H54 (cell line): ENCODE measurements around the gene TOMM40.

Experiments
- DNase-seq: peaks from one replicate; pipeline ENCODE4 v3.0.0; 2011; ENCODE audit warnings: low spot score, mixed read lengths; ENCODE audit not compliant: insufficient read length
- FAIRE-seq: peaks from 3 replicates; lab custom pipeline; 2011; peaks lifted over from hg19 to GRCh38; lab: Jason Lieb, UNC
- POLR2A ChIP-seq: IDR thresholded peaks from 2 replicates; pipeline ENCODE4 v1.6.1; 2011; ENCODE audit warnings: low read depth, mild to moderate bottlenecking, low read length

The TOMM40 gene

DNA sequence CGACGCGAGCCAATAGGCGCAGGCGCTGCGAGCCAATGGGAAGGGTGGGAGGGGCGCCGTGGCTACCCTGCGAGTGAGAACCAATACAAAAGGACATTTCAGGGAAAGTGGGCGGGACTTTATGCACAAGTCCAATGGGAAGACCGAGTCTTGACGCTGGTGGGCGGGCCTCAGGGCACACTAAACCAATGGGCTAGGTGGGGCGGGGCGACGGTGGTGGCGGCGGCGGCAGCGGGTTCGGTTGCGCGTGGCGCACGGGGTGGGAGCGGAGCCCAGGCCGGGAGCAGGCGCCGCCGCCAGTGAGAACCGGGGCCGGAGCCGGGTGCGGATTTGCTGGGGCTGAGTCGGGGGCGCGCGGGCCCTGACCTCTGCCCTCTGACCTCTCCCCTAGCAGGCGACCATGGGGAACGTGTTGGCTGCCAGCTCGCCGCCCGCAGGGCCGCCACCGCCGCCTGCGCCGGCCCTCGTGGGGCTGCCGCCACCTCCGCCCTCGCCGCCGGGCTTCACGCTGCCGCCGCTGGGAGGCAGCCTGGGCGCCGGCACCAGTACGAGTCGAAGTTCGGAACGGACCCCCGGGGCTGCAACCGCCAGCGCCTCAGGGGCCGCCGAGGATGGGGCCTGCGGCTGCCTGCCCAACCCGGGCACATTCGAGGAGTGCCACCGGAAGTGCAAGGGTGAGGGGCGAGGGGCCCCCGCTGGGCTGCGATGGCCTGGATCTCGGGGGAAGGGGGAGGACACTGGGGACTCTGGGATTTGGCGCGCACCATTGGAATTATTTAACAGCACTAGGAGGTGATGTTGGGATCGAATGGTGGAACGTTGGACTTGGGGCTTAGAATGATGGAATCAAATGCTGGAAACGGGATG lies at the start of gene TOMM40:
TOMM40 (plus strand) TSS at position 239 of the 867 bp plus-strand sequence; CDS start at position 401, 162 bp downstream.
- no peak for DNase-seq
- peak; percentile 33; the same call in 1 of the 2 replicates for TF ChIP-seq POLR2A
- FAIRE-seq, result no peak

DNA sequence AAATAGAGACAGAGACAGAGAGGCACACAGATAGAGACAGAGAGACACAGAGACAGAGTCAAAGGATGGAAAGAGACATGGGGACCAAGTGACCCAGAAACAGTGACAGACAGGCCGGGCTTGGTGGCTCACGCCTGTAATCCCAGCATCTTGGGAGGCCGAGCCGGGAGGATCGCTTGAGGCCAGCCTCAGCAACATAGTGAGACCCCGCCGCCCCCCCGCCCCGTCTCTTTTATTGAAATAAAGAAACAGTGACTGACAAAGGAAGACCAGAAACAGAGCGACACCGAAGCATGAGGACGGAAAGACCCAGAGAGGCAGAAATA lies 45.8 kb upstream of the TOMM40 start:
- no peak for TF ChIP-seq POLR2A
- no peak for DNase-seq
- FAIRE-seq, result no peak

DNA sequence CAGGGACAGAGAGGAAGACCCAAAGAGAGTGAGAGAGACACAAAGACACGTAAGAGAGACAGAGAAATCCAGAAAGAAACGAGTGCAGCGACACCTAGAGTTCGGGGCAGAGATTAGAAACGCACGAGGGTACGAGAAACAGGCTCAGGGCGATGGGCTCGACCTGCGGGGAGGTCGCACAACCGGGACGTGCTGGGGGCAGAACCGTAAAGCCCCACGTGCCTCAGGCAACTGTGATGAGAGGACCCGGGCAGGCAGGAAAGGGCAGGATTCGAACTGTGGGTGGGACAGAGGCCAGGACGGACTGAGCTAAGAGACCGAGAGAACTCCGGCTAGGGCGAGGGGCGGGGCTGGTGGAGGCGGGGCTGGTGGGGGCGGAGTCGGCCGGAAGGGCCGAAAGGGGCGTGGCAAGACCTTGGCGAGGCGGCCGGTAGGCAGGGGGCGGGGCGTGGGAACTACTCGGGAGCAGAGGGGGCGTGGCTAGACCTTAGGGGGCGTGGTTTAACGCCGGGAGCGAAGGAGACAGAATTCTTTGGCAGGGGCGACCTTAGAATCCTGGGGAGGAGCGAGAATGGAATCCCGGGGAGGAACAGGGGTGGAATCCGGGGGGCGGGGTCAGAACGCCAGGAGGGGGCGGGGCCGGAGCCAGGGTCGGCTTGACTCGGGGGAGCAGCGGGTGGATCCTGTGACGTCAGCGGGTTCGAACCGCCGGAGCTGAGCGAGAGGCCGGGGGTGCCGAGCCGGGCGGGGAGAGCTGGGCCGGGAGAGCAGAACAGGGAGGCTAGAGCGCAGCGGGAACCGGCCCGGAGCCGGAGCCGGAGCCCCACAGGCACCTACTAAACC lies 45.2 kb upstream of the TOMM40 start, which contains the start of gene NECTIN2:
NECTIN2 (plus strand) TSS at position 686 of the 843 bp plus-strand sequence. CDS start 229 bp downstream, outside the sequence.
- DNase-seq, result peak; percentile 90
- TF ChIP-seq POLR2A, result peak; percentile 55; the same call in 1 of the 2 replicates
- no peak for FAIRE-seq

DNA sequence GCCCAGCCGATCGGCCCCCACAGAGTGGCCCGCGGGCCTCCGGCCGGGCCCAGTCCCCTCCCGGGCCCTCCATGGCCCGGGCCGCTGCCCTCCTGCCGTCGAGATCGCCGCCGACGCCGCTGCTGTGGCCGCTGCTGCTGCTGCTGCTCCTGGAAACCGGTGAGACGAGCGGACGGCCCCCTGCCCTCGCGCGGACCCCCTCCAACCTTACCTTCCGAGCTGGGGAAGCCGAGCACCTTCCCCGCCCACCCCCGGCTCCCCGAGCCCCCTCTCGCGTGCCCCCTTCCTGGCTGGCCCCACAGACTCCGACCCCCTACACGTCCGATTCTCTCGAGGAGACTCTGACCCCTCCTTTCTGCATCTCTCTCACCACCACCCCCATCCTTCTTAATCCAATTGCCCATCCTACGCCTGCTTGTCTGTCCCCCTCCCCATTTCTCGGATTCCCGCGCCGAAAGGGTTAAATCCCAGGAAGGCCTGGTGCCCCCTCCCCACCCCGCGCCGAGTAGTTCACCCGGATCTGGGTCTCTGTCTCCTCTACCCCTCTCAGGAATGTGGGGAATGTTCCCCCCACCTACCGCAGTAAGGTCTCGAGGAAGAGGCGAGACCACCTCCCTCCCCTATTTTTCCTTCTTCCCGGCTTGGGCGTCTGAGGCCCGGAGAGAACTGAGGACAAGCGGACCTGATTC lies 44.5 kb upstream of the TOMM40 start:
- no peak for FAIRE-seq
- no peak for DNase-seq
- no peak for TF ChIP-seq POLR2A

DNA sequence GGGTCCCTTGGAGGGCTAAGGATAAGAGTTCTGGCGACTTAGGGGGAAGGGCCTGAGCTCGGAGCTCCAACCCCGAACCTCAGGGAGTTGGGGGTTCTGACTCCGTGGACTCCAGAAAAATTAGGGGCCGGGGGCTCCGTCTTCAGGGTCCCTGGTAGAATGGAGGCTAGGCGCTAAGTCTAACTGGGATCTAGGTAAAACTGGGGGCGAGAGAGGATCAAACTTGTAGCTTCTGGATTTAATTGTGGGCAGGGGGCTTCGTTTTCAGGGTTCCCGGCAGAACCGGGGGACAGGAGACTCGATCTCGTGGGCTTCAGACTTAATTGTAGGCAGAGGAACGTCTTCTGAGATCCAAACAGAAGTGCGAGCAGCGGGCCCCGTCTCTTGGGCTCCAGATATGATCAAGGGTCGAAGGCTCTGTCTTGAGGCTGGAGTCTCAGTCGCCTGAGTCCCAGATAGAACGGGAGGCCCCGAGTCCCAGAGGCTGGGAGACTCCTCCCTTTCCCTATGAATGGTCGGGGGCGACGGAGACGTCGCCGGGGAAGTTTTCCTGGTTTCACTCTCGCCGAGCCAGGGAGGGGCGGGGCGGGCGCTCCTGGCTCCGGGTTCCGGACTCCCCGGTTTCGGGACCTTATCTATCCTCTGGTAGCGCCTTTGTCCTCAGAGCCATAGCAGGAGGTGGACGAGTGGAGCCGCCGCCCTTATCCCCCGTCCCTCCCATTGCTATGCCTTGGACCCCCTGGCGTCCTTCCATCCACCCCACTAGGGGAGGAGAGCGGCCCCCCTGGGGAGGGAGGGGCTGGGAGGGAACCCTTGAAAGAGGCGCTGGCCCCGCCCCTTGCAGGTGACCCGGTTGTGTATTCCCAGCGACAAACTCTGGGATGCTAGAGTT lies 43.7 kb upstream of the TOMM40 start:
- DNase-seq (no peak), FAIRE-seq (no peak)
- no peak for TF ChIP-seq POLR2A

DNA sequence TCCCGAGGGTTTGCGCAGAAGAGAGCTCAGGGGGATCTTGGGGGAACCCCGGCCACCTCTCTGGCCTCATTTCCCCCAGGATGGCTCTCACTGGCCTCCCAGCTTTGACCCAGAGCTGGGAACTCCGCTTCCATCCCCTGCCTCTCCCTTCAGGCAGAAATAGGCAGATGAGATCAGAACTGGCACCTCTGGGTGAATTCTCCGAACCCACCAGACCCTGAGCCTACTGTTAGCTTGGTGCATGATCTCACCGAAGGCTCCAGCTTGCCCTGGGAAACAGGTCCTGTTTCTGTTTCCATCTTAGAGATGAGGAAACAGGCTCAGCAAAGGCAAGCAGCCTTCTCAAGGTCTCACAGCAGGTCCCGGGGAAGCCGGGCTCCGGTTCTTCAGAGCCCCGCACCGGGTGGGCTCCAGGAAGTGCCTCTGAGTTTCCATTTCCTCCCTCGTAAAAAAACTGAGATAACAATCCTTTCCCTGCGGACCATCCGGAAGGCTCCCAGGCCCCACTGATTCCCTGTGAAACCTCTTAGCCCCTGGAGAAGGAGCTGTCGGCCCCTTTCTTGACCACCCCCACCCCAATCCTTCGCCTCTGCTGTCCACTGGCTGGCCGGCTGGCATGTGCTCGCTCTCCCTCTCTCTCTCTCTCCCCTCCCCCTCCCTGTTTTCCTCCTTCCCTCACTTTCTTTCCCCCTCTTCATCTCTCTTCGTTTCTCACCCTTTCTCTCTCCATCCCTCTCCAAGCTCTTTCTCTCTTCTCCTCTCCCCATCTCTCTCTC lies 42.8 kb upstream of the TOMM40 start:
- DNase-seq (no peak), FAIRE-seq (no peak)
- TF ChIP-seq POLR2A, result no peak

DNA sequence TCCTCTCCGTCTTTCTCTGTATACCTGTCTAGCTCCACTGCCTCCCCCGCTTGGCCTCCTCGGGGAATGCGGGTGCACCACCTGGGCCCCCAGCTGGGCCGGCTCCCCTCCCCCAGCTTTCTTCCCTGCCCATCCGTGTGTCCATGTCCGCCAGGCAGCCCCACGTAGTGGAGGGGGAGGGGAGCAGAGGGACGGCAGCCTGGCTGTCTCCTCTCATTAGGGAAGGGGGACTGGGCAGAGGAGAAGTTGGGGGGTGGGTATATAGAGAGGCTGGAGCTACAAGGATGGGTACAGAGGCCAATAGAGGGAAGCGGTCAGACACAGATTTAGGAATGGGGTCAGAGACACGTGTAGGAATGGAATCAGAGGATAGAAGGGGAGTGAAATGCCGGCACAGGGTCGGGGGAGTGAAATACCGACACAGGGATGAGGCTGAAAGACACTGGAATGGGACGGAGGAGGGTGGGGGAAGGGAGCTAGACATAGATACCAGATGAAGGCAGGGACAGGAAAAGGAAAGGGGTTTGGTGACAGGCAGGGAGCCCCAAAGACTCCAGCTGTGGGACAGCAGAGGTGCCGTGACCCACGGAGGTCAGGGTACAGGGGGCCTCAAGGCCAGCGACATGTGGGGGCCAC lies 42.1 kb upstream of the TOMM40 start:
- TF ChIP-seq POLR2A, result no peak
- FAIRE-seq (no peak), DNase-seq (no peak)

DNA sequence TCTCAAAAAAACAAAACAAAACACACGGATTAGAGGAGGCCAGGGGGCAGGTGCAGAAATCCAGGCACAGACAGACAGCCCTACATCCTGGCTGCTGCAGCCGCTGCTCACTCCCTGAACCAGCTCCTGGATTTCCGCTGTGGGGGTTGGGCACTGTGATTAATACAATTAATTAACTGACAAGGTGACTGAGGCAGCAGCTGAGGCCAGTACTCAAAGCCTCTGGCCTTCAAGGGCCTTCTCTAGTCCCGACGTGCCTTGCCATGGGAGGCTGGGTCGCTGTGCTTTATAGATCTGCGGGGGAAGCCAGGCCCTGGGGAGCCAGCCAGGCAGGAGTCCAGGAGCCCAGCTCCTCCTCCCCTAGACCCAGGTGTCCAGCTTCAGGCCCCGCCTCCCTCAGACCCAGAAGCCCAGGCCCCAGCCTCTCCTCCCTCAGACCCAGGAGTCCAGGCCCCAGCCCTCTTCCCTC lies 40.4 kb upstream of the TOMM40 start:
- FAIRE-seq (no peak), DNase-seq (no peak)
- TF ChIP-seq POLR2A, result no peak

DNA sequence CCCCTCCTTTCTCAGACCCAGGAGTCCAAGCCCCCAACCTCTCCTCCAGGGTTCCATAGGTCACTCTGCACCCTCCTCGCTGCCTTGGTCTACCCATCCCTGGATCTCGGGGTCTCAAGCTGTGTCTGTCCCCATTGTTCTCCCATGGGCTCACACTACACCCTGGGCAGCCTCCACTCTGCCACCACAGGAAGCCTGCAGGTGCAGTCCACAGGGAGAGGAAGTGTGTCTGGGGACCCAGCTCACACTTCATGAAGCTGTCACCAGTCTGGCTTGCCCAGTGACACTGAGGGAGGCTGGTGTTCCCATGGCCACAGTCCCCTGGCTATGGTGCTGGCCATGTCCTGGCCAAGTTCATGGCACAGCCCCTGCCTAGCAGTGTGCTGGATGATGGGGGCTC lies 39.6 kb upstream of the TOMM40 start:
- FAIRE-seq (no peak), DNase-seq (no peak)
- TF ChIP-seq POLR2A, result no peak

DNA sequence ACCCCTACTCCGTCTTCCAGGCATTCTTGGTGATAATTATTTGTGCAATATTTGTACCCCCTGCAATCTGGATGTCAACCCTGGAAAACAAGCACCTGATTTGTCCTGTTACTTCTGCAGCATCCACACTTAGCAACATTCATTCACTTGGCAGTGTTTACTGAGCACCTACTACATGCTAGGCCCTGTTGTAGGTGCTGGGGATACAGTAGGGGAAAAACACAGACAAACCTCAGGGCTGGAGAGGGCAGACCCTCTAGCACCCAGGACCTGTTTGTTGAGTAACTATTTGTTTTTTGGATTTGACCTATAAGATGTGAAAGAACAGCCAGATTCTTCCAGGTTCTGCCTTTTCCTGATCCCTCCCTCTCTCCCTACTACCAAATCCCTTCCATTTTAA lies 35.4 kb upstream of the TOMM40 start:
- no peak for TF ChIP-seq POLR2A
- DNase-seq (no peak), FAIRE-seq (no peak)

DNA sequence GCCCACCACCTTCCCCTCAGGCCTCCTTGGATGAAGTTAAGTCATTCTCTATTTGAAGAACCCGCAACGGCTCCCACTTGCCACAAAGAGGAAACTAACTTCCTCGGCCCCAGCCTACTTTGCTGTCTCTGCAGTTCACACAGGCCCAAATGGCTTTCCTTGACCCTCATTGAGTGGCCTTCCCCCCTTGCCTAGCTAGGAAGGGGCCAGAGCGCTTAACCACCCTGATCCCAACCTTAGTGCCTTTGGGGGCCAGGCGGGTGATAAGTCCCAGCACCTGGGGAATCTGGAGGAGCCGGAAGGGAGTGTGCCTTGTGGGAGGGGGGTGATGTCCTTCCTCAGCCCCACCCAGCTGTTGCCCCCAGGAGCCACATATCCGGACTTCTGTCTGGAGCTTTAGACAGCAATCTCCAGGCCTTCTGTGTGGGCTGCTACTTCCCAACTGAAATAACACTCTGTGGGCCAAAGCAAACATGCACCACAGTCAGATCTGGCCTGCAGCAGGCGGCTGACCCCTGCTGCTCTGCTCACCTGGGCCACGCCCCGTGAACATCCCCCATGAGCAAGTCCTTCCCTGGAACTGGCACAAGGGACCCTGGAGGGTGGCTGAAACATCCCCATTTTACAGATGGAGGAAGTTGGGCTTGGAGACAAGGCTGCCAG lies 34.5 kb upstream of the TOMM40 start:
- no peak for TF ChIP-seq POLR2A
- FAIRE-seq (no peak), DNase-seq (no peak)
